Gastroesophageal sphincter (tissue), 4 donors: ENCODE measurements around the gene DNAAF9. TPM values are rescaled to one million over a fixed set of nuclear protein-coding genes. Genes with fewer than 3 reads are reported as not detected.

Source experiments
- ATAC-seq: fragments of 150-250 bp; one replicate; pipeline ENCODE4 v1.9.1; 2016; ENCODE audit warnings: mild to moderate bottlenecking, moderate library complexity
- H3K27ac ChIP-seq, 4 donors: fragments of 200-600 bp; sonication (generic) in 3 of 4; 1 replicate in 3 of 4; 2 replicates in 1 of 4; pipeline ENCODE4 v1.5.1; 2016 to 2019
- H3K27me3 ChIP-seq: fragments of 200-600 bp; sonication (generic); one replicate; pipeline ENCODE4 v1.5.1; 2019
- H3K36me3 ChIP-seq, 2 donors: fragments of 200-600 bp; sonication (generic); one replicate each; pipeline ENCODE4 v1.5.1; 2019; ENCODE audit warnings: control low read depth in 1 of 2
- H3K4me1 ChIP-seq, 3 donors: fragments of 200-600 bp; sonication (generic); 1 replicate in 2 of 3; 2 replicates in 1 of 3; pipeline ENCODE4 v1.5.1; 2016 to 2019; ENCODE audit warnings: control low read depth in 2 of 3
- H3K4me3 ChIP-seq, 2 donors: fragments of 200-600 bp; sonication (generic); one replicate each; pipeline ENCODE4 v1.5.1; 2019; ENCODE audit warnings: mild to moderate bottlenecking in 1 of 2, moderate library complexity in 1 of 2
- H3K9me3 ChIP-seq, 3 donors: fragments of 200-600 bp; sonication (generic); one replicate each; pipeline ENCODE4 v1.5.1; 2017 to 2019; ENCODE audit warnings: control low read depth in 2 of 3
- CTCF ChIP-seq, 4 experiments: fragments of 200-600 bp in 2 of 4; fragments of 450-650 bp in 2 of 4; sonication (generic) in 1 of 4; IDR thresholded peaks; one replicate each; pipeline ENCODE4 v1.5.1; 2017 to 2019; ENCODE audit warnings: antibody characterized with exemption in 4 of 4, mild to moderate bottlenecking in 2 of 4, moderate library complexity in 2 of 4
- EP300 ChIP-seq: sonication (generic); formaldehyde crosslinking; IDR thresholded peaks from one replicate; pipeline ENCODE4 v1.6.1; 2017; ENCODE audit warnings: antibody characterized with exemption, mild to moderate bottlenecking
- POLR2A ChIP-seq, 2 donors: fragments of 450-650 bp; IDR thresholded peaks; one replicate each; pipeline ENCODE4 v1.6.1; 2017; ENCODE audit warnings: antibody characterized with exemption in 2 of 2, mild to moderate bottlenecking in 2 of 2, moderate library complexity in 1 of 2
- POLR2AphosphoS5 ChIP-seq: sonication (generic); formaldehyde crosslinking; IDR thresholded peaks from one replicate; pipeline ENCODE4 v1.6.1; 2017; ENCODE audit warnings: antibody characterized with exemption
- WGBS, 2 donors: methylation state at CpG; one replicate each; pipeline ENCODE4 v1.1.5; 2018; ENCODE audit warnings: low coverage in 1 of 2; 5-methylcytosine and 5-hydroxymethylcytosine counted together
- total RNA-seq, 4 donors: library from RNA; depleted of rRNA; stranded (reverse); fragments of >200 nt; gene quantifications; one replicate each; pipeline ENCODE4 v1.1.0, GENCODE V29; 2016

DNAAF9 gene
- total RNA-seq, result 10 to 100 TPM; 30.3 to 59.4 (median 35.9) TPM

- TF ChIP-seq CTCF (IDR thresholded peaks at IDR 0.05) (peak; percentile 23 to 82 (median 60)), POLR2A (IDR thresholded peaks at IDR 0.05) (no peak), POLR2AphosphoS5 (no peak)
- Histone ChIP-seq H3K4me1 (peaks cover 0 to 34% (median 5%) of the 10 kb centered on the region in 3 donors), H3K36me3 (no peaks in the 10 kb centered on the region), H3K9me3 (no peaks in the 10 kb centered on the region), H3K27ac (peak within 1 kb of the TSS; percentile 96 to 98 (median 96)), H3K4me3 (peak within 1 kb of the TSS; percentile 94 to 98), H3K27me3 (no peaks in the 10 kb centered on the region)
- 0% methylated on average over 1 to 5 of the region's 71 CpGs for whole genome bisulfite sequencing, 2 donors
- ATAC-seq, result peak; percentile 58
Measured at GRCh38 chr20:3407040-3407770, at the start of gene DNAAF9. TSS of gene DNAAF9 (minus strand) at chr20:3407669. CDS start at chr20:3407557, 112 bp downstream.

- H3K4me3 ChIP-seq, result no peak overlapping the region
- no peak for ATAC-seq
- H3K4me1 ChIP-seq, result no peaks in the 10 kb centered on the region
- H3K27ac ChIP-seq, result no peak overlapping the region
- H3K27me3 ChIP-seq, result peaks cover 13% of the 10 kb centered on the region
- no peaks in the 10 kb centered on the region for H3K36me3 ChIP-seq
- TF ChIP-seq POLR2AphosphoS5 (no peak), EP300 (no peak)
- no peaks in the 10 kb centered on the region for H3K9me3 ChIP-seq
- WGBS, 2 donors, result 26 to 62% methylated on average over 3 to 4 of the region's 4 CpGs
Measured at GRCh38 chr20:3456648-3457047, 49.2 kb upstream of the DNAAF9 start.

GRCh38 chr20:3454831-3455230 lies 47.4 kb upstream of the DNAAF9 start:
- Histone ChIP-seq H3K9me3 (no peaks in the 10 kb centered on the region), H3K27me3 (peaks cover 12% of the 10 kb centered on the region), H3K36me3 (no peaks in the 10 kb centered on the region), H3K4me3 (no peak overlapping the region), H3K27ac (no peak overlapping the region), H3K4me1 (no peaks in the 10 kb centered on the region)
- no peak for ATAC-seq
- WGBS, 2 donors, result 51 to 67% methylated on average over 5 of the region's 5 CpGs
- TF ChIP-seq POLR2A (IDR thresholded peaks at IDR 0.05) (no peak), EP300 (no peak), CTCF (IDR thresholded peaks at IDR 0.05) (no peak), POLR2AphosphoS5 (no peak)

GRCh38 chr20:3452690-3453089 lies 45.2 kb upstream of the DNAAF9 start:
- Histone ChIP-seq H3K27ac (no peak overlapping the region), H3K36me3 (no peaks in the 10 kb centered on the region), H3K27me3 (peaks cover 10% of the 10 kb centered on the region), H3K9me3 (no peaks in the 10 kb centered on the region), H3K4me3 (no peak overlapping the region), H3K4me1 (no peaks in the 10 kb centered on the region)
- no peak for ATAC-seq
- TF ChIP-seq POLR2A (IDR thresholded peaks at IDR 0.05) (no peak), POLR2AphosphoS5 (no peak), CTCF (IDR thresholded peaks at IDR 0.05) (no peak), EP300 (no peak)
- 88 to 100% methylated on average over 1 to 4 of the region's 4 CpGs for WGBS, 2 donors

- Histone ChIP-seq H3K27me3 (peaks cover 4% of the 10 kb centered on the region), H3K4me1 (no peaks in the 10 kb centered on the region), H3K27ac (no peak overlapping the region), H3K4me3 (no peak overlapping the region), H3K9me3 (no peaks in the 10 kb centered on the region), H3K36me3 (no peaks in the 10 kb centered on the region)
- ATAC-seq, result no peak
- TF ChIP-seq POLR2AphosphoS5, result no peak
- TF ChIP-seq CTCF (IDR thresholded peaks at IDR 0.05), result no peak
- TF ChIP-seq POLR2A (IDR thresholded peaks at IDR 0.05), result no peak
- WGBS, 2 donors, result 45 to 75% methylated on average over 1 to 2 of the region's 2 CpGs
Measured at GRCh38 chr20:3452136-3452535, 44.7 kb upstream of the DNAAF9 start.
